Suppressor macrophage treated with lipopolysaccharide for 4 hours (primary cell): ENCODE data around the gene RFLNA.

Source experiments
- DNase-seq: peaks from one replicate; pipeline ENCODE4 v3.0.0-alpha.2; 2020

RFLNA gene

GRCh38 chr12:124361996-124362395 lies 67.1 kb downstream of the RFLNA start:
- DNase-seq, result no peak

DNA sequence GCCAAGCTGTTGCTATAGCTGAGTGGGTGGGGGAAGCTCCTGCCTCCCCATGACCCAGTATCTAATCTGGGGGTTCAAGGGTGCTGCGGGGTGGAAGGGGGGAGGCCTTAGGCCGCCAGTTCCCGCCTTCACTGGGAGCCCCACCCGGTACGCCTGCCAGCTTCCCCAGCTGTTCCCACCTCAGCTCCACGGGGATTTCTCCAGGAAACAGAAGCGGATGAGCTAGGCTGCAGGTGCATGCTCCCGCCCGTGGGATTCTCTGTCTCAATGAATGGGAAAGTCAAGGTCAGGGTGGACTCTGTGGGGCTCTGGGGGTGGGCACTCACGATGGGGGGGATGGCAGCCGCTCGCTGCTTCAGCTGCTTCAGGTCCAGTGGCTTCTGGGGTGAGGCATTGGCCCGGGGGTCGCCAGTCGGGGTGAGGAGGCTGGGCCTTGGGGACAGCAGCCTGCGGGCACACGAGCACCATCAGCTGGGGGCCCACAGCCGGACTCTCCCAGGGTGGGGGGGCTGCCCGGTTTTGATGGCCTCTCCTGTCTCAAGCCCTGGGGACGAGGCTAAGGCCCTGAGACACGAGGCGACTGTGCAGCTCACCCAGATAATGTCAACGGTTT lies 68.6 kb downstream of the RFLNA start:
- DNase-seq, result no peak

DNA sequence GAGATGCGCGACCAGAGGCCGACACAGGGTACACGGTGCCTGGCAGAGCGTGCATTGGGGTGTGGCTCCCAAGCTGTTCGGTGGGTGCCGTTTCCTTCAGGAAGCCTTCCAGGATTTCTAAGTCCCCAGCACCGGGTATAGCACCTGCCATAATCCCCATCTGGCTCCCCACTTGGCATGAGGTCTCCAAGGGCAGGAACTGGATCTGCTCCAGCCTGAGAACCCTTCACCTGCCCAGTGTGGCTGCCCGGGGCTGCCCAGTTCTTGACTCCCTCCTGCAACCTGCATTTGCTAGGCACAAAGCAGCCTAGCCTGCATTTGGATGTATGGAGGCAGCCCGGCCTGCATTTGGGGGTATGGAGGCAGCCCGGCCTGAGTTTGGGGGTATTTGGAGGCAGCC lies 69.7 kb downstream of the RFLNA start:
- DNase-seq, result no peak
